Calu3 (cell line): Measurements from ENCODE around the gene COL11A2. TPM values are rescaled to one million over a fixed set of nuclear protein-coding genes. Genes with fewer than 3 reads are reported as not detected.

Experiments
- BruUV-seq: library from RNA; stranded (reverse); fragments of 400-500 nt; replicated peaks from 2 replicates; lab custom pipeline; 2021; lab: Mats Ljungman, UMichigan
- CTCF ChIA-PET: fragments of 300-600 bp; sonication (Branson Sonifier 250); formaldehyde crosslinking; loops from one replicate; lab custom pipeline; 2022; ENCODE audit warnings: antibody characterized with exemption; lab: Charles Lee
- DNase-seq: peaks from one replicate; pipeline ENCODE4 v3.0.0; 2022
- H3K27ac Mint-ChIP-seq: one replicate; pipeline ENCODE4 v1.8.0; 2022; ENCODE audit warnings: mixed read lengths; ENCODE audit not compliant: unreplicated experiment
- H3K27me3 Mint-ChIP-seq: one replicate; pipeline ENCODE4 v1.8.0; 2022; ENCODE audit warnings: mixed read lengths; ENCODE audit not compliant: unreplicated experiment
- H3K36me3 Mint-ChIP-seq: one replicate; pipeline ENCODE4 v1.8.0; 2022; ENCODE audit warnings: mild to moderate bottlenecking, moderate library complexity, mixed read lengths; ENCODE audit not compliant: insufficient read depth, unreplicated experiment
- H3K4me1 Mint-ChIP-seq: one replicate; pipeline ENCODE4 v1.8.0; 2022; ENCODE audit warnings: mild to moderate bottlenecking, low read depth, mixed read lengths; ENCODE audit not compliant: unreplicated experiment
- H3K4me3 Mint-ChIP-seq: one replicate; pipeline ENCODE4 v1.8.0; 2022; ENCODE audit warnings: mild to moderate bottlenecking, low read depth, moderate library complexity, mixed read lengths; ENCODE audit not compliant: unreplicated experiment
- H3K9me3 Mint-ChIP-seq: one replicate; pipeline ENCODE4 v1.8.0; 2022; ENCODE audit warnings: low read depth, mixed read lengths; ENCODE audit not compliant: unreplicated experiment
- CTCF ChIP-seq: fragments of 200-600 bp; IDR thresholded peaks from one replicate; pipeline ENCODE4 v1.8.0; 2022; ENCODE audit warnings: antibody characterized with exemption; ENCODE audit not compliant: unreplicated experiment
- intact Hi-C: fragments of 100-400 bp; cut with micrococcal nuclease; formaldehyde crosslinking; loops from one replicate; pipeline ENCODE4 v1.10.0; 2022; ENCODE audit not compliant: unreplicated experiment
- total RNA-seq: library from RNA; stranded (reverse); gene quantifications from 2 replicates; pipeline ENCODE4 v1.2.3, GENCODE V29; 2022

Gene COL11A2
- total RNA-seq, 1 experiment from 2014 or later: 1.8 TPM

DNA sequence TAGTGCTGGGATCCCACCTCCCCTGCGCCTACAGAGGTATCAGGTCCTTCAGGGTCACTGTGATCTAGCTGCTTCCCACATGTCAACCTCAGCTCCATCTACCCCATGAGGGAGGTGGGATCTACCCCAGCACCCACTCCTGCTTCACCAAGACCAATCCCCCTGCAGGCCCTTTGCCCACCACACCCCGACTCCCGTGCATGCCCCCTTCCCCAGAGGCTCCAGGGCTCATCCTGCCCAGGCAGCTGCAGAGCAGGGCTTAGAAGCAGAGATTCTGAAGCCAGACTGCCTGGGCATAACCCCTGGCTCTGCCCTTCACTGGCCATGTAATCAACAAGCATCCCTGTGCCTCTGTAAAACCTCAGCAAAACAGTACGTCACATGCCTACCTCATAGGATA, 17.5 kb downstream of the COL11A2 start:
- intact Hi-C loops: no loop called here
- TF ChIP-seq CTCF: no peak
- H3K4me1 Mint-ChIP-seq: peaks cover 9% of the 10 kb centered on the region
- H3K9me3 Mint-ChIP-seq: no peaks in the 10 kb centered on the region
- DNase-seq: no peak
- no TSS peak for BruUV-seq
- no peak overlapping the region for H3K27ac Mint-ChIP-seq
- H3K4me3 Mint-ChIP-seq: no peak overlapping the region
- CTCF ChIA-PET: interaction anchor here (0.5 to 2.6 kb wide), 5 partner anchors 13 to 74 kb away, joined by 3 to 13 read pairs (median 4); no protein-coding TSS in a partner anchor
- H3K36me3 Mint-ChIP-seq: no peaks in the 10 kb centered on the region
- H3K27me3 Mint-ChIP-seq: peaks cover 89% of the 10 kb centered on the region

DNA sequence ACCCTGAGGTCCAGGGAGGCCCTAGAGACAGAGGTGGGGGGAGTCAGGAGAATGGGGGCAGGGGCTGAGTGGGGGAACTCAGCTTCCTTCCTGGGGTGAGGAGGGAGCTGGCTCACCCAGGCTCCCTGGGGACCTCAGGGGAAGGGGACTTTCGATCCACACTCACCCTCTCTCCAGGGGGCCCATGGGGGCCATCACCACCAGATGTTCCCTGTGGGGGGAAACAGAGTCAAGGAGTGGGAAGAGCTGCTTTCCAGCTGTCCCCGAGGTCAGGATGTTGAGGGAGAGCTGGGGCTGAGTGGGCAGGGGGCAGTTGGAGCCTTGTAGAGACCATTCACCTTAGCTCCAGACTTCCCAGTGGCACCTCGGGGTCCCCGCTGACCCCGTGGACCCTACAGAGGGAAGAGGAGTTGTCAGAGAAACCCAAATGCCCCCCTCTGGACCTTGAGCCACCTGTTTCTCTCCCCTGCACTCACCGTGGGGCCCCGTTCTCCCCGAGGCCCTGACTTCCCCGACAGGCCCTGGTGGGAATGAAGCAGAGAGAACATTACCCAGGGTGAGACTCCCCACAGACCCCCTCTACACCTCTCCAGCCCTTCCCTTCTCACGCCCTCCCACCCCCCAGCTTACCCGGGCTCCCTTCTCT, 18.6 kb downstream of the COL11A2 start:
- no peaks in the 10 kb centered on the region for H3K36me3 Mint-ChIP-seq
- no peak overlapping the region for H3K27ac Mint-ChIP-seq
- no peaks in the 10 kb centered on the region for H3K9me3 Mint-ChIP-seq
- no TSS peak for BruUV-seq
- CTCF ChIA-PET: interaction anchor here (0.7 to 2.6 kb wide), 10 partner anchors 13 to 236 kb away, joined by 3 to 13 read pairs (median 6); no protein-coding TSS in a partner anchor
- H3K27me3 Mint-ChIP-seq: peaks cover 89% of the 10 kb centered on the region
- H3K4me3 Mint-ChIP-seq: no peak overlapping the region
- DNase-seq: no peak
- intact Hi-C loops: no loop called here
- H3K4me1 Mint-ChIP-seq: peaks cover 9% of the 10 kb centered on the region
- TF ChIP-seq CTCF: no peak

DNA sequence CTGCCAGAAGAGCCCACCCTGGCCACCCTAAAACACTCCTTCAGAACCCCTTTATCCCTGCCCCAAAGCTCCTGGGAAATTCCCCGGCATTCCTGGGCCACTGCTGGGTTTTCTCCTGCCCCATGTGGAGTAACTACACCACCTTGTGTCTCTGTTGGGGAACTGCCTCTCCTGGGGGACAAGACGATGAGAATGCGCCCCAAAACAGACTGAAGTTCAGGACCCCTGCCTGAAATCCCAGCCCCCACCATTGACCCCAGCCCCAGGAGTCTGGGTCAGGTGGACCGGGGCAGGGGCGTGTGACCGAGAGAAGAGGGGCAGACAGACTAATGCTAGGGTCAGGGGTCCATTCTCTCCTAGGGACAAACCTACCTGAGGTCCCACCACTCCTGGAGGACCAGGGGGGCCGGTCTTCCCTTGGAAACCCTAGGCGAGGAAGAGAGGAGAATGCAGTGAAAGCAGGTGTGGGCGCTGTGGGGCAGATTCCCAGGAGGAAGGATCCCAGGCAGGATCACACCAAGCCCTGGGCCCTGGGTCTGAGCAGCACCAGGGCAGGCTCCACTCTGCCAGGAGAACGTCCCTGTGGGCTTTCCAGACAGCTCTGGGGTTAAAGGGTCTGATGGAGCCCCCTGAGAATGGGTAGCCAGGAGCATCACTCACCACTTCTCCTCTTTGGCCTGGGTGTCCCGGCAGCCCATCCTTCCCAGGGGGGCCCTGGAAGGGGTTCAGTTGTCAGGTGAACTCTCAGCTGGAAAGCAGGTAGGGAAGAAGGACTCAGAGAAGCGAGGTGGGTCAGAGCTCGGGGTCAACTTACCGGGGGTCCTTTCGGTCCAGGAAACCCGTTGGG, 19.4 kb downstream of the COL11A2 start:
- Mint-ChIP-seq H3K9me3 (no peaks in the 10 kb centered on the region), H3K27me3 (peaks cover 89% of the 10 kb centered on the region), H3K27ac (peak overlapping the region; percentile 25), H3K36me3 (no peaks in the 10 kb centered on the region), H3K4me3 (no peak overlapping the region), H3K4me1 (peaks cover 9% of the 10 kb centered on the region)
- CTCF ChIA-PET: interaction anchor here (0.6 to 2.6 kb wide), 19 partner anchors 9 to 239 kb away, joined by 3 to 13 read pairs (median 4); no protein-coding TSS in a partner anchor
- peak; percentile 69 for DNase-seq
- intact Hi-C loops: loop anchor here (1.0 kb wide), 1 partner anchor 173 kb away; no protein-coding TSS in a partner anchor
- no TSS peak for BruUV-seq
- TF ChIP-seq CTCF: peak; percentile 80

- peak overlapping the region; percentile 25 for H3K27ac Mint-ChIP-seq
- peaks cover 9% of the 10 kb centered on the region for H3K4me1 Mint-ChIP-seq
- H3K36me3 Mint-ChIP-seq: no peaks in the 10 kb centered on the region
- H3K4me3 Mint-ChIP-seq: no peak overlapping the region
- H3K9me3 Mint-ChIP-seq: no peaks in the 10 kb centered on the region
- intact Hi-C loops: loop anchor here (1.0 kb wide), 1 partner anchor 172 kb away; no protein-coding TSS in a partner anchor
- CTCF ChIA-PET: interaction anchor here (0.5 to 2.3 kb wide), 19 partner anchors 8 to 239 kb away, joined by 3 to 10 read pairs (median 4); no protein-coding TSS in a partner anchor
- H3K27me3 Mint-ChIP-seq: peaks cover 86% of the 10 kb centered on the region
- no peak for DNase-seq
- BruUV-seq: no TSS peak
- TF ChIP-seq CTCF: no peak
Observed at GRCh38 chr6:33171880-33172687, 20.2 kb downstream of the COL11A2 start.
